Mesothelial cell of epicardium (in vitro differentiated cells): ENCODE results near the gene LMNA. TPM values are rescaled to one million over a fixed set of nuclear protein-coding genes. Genes with fewer than 3 reads are reported as not detected.
A peak's percentile ranks its signal among the peaks of the same experiment; 100 is the strongest.
"Not testable (repeated sequence)": the region's sequence is repeated elsewhere in the genome, so short reads cannot be mapped to it uniquely, and the experiment has no call there.

ENCODE experiments used
- DNase-seq, 2 experiments: peaks; one replicate each; pipeline ENCODE4 v3.0.0; 2021; ENCODE audit warnings: low spot score in 2 of 2; ENCODE audit not compliant: unreplicated experiment in 2 of 2
- H3K27ac Mint-ChIP-seq: 2 replicates; pipeline ENCODE4 v1.8.0; 2021; ENCODE audit warnings: mixed read lengths
- H3K27me3 Mint-ChIP-seq: 2 replicates; pipeline ENCODE4 v1.8.0; 2021; ENCODE audit warnings: low read depth, mixed read lengths
- H3K36me3 Mint-ChIP-seq: 2 replicates; pipeline ENCODE4 v1.8.0; 2021; ENCODE audit warnings: mixed read lengths
- H3K4me1 Mint-ChIP-seq: 2 replicates; pipeline ENCODE4 v1.8.0; 2021; ENCODE audit warnings: mixed read lengths
- H3K4me3 Mint-ChIP-seq: 2 replicates; pipeline ENCODE4 v1.8.0; 2021; ENCODE audit warnings: mild to moderate bottlenecking, moderate library complexity, mixed read lengths
- H3K9me3 Mint-ChIP-seq: 2 replicates; pipeline ENCODE4 v1.8.0; 2021; ENCODE audit warnings: mixed read lengths
- CTCF ChIP-seq: fragments of 200-600 bp; sonication (generic); IDR thresholded peaks from one replicate; pipeline ENCODE4 v1.5.0; 2021; ENCODE audit warnings: antibody characterized with exemption; ENCODE audit not compliant: unreplicated experiment
- total RNA-seq: library from RNA; stranded (reverse); gene quantifications from 3 replicates; pipeline ENCODE4 v1.2.1, GENCODE V29; 2021

The LMNA gene
- total RNA-seq, 1 donor from 2014 or later, result 96.9 TPM

- H3K4me3 Mint-ChIP-seq, result no peak overlapping the region
- H3K27ac Mint-ChIP-seq, result peak overlapping the region; percentile 77
- DNase-seq, result no peak
- peaks cover 62% of the 10 kb centered on the region for H3K4me1 Mint-ChIP-seq
- no peak for TF ChIP-seq CTCF
- H3K27me3 Mint-ChIP-seq, result no peaks in the 10 kb centered on the region
- peaks cover 4% of the 10 kb centered on the region for H3K36me3 Mint-ChIP-seq
- H3K9me3 Mint-ChIP-seq, result no peaks in the 10 kb centered on the region
Observed at GRCh38 chr1:156120318-156120717, 5.8 kb downstream of the LMNA start.

DNA sequence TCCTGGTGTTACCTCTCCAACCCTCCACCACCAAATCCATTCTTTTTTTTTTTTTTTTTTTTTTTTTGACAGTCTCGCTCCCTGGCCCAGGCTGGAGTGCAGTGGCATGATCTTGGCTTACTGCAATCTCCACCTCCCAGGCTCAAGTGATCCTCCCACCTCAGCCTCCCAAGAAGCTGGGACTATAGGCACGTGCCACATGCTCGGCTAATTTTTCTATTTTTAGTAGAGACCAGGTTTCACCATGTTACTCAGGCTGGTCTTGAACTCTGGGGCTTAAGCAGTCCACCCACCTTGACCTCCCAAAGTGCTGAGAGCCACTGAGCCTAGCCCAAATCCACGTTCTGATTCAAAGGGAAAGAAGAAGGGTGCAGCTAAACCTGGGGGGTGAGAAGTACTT lies 6.5 kb downstream of the LMNA start:
- H3K9me3 Mint-ChIP-seq, H3K27me3 Mint-ChIP-seq, H3K4me3 Mint-ChIP-seq, DNase-seq, H3K36me3 Mint-ChIP-seq, H3K27ac Mint-ChIP-seq: not testable (repeated sequence)
- H3K4me1 Mint-ChIP-seq, result peaks cover 60% of the 10 kb centered on the region

DNA sequence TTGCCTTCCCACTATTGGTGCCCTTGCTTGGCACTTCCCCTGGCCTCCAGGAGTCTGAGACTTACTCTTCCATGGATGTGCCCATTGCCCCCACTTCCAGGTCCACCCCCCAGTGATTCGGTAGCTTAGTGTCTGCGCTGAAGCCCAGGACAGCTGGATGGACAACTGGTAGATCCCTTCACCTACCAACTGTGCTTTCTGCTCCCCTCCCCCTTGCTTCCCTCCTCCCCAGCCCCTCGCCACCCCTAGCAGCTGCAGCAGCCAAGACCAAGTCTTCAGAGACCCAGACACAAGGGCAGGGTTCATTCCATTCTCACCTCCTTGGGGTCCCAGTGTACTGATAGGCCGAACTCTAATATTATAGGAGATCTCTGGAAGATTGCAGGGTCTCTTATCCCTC lies 6.9 kb downstream of the LMNA start:
- Mint-ChIP-seq H3K4me3 (no peak overlapping the region), H3K36me3 (peaks cover 4% of the 10 kb centered on the region), H3K27me3 (no peaks in the 10 kb centered on the region), H3K27ac (peak overlapping the region; percentile 79), H3K4me1 (peaks cover 60% of the 10 kb centered on the region), H3K9me3 (no peaks in the 10 kb centered on the region)
- no peak for TF ChIP-seq CTCF
- DNase-seq, result no peak

DNA sequence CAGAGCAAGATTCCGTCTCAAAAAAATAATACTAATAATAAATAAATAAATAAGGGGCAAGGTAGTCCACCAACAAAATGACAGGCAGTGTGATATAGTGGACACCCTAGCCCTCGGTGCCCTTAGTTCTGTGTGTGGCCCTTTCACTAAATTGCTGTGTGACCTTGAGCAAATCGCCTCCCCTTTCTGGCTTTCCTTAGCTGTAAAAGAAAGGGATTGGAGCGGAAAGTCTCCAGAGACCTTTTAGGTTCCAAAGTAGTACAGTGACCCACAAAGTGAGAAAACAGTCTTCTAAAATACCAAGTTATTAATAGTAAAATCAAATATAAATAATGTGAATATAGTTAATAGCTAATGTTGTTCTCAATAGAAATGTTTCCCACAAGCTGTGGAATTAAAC lies 7.6 kb downstream of the LMNA start:
- no peak for DNase-seq
- Mint-ChIP-seq H3K36me3 (peaks cover 4% of the 10 kb centered on the region), H3K27ac (peak overlapping the region; percentile 99), H3K9me3 (no peaks in the 10 kb centered on the region), H3K27me3 (no peaks in the 10 kb centered on the region), H3K4me3 (no peak overlapping the region), H3K4me1 (peaks cover 61% of the 10 kb centered on the region)
- TF ChIP-seq CTCF, result no peak

DNA sequence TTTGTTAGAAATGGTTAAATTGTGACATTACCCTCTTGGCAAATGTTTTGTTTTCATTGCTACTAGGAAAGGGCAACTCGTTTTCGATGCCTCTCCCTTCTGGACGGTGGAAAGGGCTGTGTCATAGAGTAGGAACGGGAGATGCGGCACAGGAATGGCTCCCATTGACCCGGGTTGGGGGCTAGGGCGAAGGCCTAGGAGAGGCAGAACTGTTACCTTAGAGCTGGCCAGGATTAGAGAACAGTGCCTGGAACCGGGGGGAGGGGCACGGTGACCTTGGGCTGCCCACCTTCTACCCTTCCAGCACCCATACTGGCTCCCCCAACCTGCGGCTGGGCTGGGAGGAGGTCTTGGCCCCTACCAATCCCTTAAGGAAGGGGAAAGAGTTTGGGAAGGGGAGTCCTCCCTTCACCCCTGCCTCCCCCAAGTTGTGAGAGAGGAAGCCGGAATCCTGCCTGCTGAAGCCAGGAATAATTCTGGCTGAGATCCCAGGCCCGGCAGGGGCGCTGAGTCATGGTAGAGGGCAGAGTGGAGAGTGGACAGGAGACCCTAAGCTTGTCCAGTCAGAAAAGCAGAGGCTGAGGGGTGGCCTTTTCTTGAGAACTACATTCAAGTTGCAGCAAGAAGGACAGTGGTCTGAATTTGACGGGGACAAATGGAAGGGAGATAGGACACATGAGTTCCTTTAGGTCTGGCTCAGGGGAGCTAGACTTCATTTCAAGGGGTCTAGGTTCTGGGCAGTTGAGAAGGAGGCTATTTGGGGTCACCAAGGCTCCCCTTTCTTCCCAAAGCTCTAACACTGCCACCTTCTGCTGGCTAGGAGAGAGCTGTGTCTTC lies 8.2 kb downstream of the LMNA start:
- Mint-ChIP-seq H3K4me1 (peaks cover 65% of the 10 kb centered on the region), H3K4me3 (peak overlapping the region; percentile 30), H3K27me3 (no peaks in the 10 kb centered on the region), H3K9me3 (no peaks in the 10 kb centered on the region), H3K27ac (peak overlapping the region; percentile 99), H3K36me3 (peaks cover 4% of the 10 kb centered on the region)
- TF ChIP-seq CTCF, result no peak
- no peak for DNase-seq

DNA sequence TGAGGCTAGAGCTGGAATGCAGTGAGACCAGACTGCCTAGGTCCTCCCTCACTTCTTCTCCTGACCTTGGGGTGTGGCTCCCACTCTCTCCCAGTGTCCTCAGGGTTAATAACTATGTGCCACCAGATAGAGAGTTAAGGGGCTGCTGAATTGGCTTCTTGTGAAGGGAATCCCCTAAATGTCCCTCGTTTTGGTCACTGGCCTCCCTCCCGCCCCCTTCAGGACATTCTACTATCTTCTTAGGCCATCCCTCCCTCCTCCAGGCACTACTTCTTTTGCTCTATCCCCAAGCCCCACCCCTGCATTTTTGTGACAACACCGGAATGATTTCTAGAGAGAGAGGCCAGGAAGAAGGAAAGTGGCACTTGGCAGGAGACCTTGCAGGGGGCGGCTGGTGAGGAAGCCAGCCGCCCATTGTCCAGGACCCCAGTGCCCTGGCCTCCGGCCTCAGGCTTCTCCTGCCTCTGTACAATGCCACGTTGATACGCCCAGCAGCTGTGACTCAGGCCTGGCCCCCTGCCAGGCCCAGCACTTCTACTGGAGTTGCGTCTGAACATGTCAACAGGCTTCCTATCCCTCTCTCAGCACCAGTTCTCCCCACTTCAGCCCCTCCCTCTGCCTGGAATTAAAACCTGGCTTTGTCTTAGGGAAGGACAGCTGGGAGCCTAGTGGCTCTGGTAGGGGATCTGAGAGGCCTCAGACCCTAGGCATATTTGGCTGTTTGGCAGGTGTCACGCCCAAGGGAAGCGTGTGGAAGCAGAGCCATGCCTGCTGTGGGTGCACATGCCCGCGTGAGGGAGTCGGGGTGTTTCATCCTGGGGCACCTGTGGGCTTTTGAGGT lies 9.1 kb downstream of the LMNA start:
- TF ChIP-seq CTCF, result no peak
- no peaks in the 10 kb centered on the region for H3K9me3 Mint-ChIP-seq
- peak overlapping the region; percentile 99 for H3K27ac Mint-ChIP-seq
- peaks cover 67% of the 10 kb centered on the region for H3K4me1 Mint-ChIP-seq
- peak; percentile 71 to 88 for DNase-seq
- H3K4me3 Mint-ChIP-seq, result peak overlapping the region; percentile 30
- peaks cover under 1% of the 10 kb centered on the region for H3K36me3 Mint-ChIP-seq
- no peaks in the 10 kb centered on the region for H3K27me3 Mint-ChIP-seq
